ENCODE results near the gene DHX8.
"Not testable (repeated sequence)": the region's sequence is repeated elsewhere in the genome, so short reads cannot be mapped to it uniquely, and the experiment has no call there.

- not testable (repeated sequence) for TF ChIP-seq CTCF (conservative IDR thresholded peaks at IDR 0.05; ENCODE audit: low read depth, low read length); RFX5 (IDR thresholded peaks at IDR 0.05; ENCODE audit: low read depth, low read length); POLR2A (IDR thresholded peaks at IDR 0.05; ENCODE audit: low read depth, low read length); RAD21 (IDR thresholded peaks at IDR 0.05; ENCODE audit: low read length); MXI1 (IDR thresholded peaks at IDR 0.05; ENCODE audit: borderline replicate concordance, low read depth, low read length); SMC3 (IDR thresholded peaks at IDR 0.05; ENCODE audit: low read depth, low read length); MAFK (IDR thresholded peaks at IDR 0.05; ENCODE audit: low read depth, low read length); NFE2L2 (IDR thresholded peaks at IDR 0.05; ENCODE audit: low read depth, low read length); MAZ (IDR thresholded peaks at IDR 0.05; ENCODE audit: borderline replicate concordance, low read depth, low read length); USF2 (IDR thresholded peaks at IDR 0.05; ENCODE audit: low read depth, low read length); FOS (IDR thresholded peaks at IDR 0.05; ENCODE audit: low read depth, low read length); CEBPB (IDR thresholded peaks at IDR 0.05; ENCODE audit: low read depth, low read length)
Observed at GRCh38 chr17:43476306-43476705, 7.5 kb upstream of the DHX8 start.
